ENCODE data around the gene CHD5.

CHD5 gene

GRCh38 chr1:6087958-6088357 lies 92.2 kb downstream of the CHD5 start:
- no peak for DNase-seq
- ATAC-seq (ENCODE audit: insufficient read depth, low read depth), result no peak
- H4K20me1 ChIP-seq (ENCODE audit: insufficient read depth, low read length), result peaks cover 3% of the 10 kb centered on the region; the same call in 1 of the 2 replicates

GRCh38 chr1:6087377-6087772 lies 92.7 kb downstream of the CHD5 start:
- H2AFZ ChIP-seq (ENCODE audit: low read depth, low read length), result no peak overlapping the region
- ATAC-seq (ENCODE audit: insufficient read depth, low read depth) (no peak), DNase-seq (no peak)
- H3K4me3 ChIP-seq (ENCODE audit: low read depth in 1 of 2, low read length in 2 of 2), result no peak overlapping the region
- H3K79me2 ChIP-seq (ENCODE audit: insufficient read depth, low read length), result no peaks in the 10 kb centered on the region
- H3K9ac ChIP-seq (ENCODE audit: low read depth, low read length), result no peak overlapping the region
- H3K36me3 ChIP-seq (ENCODE audit: insufficient read depth, low read length), result peaks cover 14% of the 10 kb centered on the region; the same call in 1 of the 2 replicates
- H3K27ac ChIP-seq (ENCODE audit: low read length), result no peak overlapping the region
- H3K27me3 ChIP-seq (ENCODE audit: insufficient read depth, low read length, poor library complexity), result no peaks in the 10 kb centered on the region
- TF ChIP-seq, protein P1, sequence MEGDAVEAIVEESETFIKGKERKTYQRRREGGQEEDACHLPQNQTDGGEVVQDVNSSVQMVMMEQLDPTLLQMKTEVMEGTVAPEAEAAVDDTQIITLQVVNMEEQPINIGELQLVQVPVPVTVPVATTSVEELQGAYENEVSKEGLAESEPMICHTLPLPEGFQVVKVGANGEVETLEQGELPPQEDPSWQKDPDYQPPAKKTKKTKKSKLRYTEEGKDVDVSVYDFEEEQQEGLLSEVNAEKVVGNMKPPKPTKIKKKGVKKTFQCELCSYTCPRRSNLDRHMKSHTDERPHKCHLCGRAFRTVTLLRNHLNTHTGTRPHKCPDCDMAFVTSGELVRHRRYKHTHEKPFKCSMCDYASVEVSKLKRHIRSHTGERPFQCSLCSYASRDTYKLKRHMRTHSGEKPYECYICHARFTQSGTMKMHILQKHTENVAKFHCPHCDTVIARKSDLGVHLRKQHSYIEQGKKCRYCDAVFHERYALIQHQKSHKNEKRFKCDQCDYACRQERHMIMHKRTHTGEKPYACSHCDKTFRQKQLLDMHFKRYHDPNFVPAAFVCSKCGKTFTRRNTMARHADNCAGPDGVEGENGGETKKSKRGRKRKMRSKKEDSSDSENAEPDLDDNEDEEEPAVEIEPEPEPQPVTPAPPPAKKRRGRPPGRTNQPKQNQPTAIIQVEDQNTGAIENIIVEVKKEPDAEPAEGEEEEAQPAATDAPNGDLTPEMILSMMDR (IDR thresholded peaks at IDR 0.05; ENCODE audit: borderline replicate concordance, extremely low read depth, low read length, poor library complexity, severe bottlenecking), result no peak
- no peak for TF ChIP-seq EZH2 (IDR thresholded peaks at IDR 0.05; ENCODE audit: borderline replicate concordance, low read depth, low read length, severe bottlenecking)
- H3K9me3 ChIP-seq (ENCODE audit: insufficient read depth, low read length, severe bottlenecking), result no peaks in the 10 kb centered on the region
- H4K20me1 ChIP-seq (ENCODE audit: insufficient read depth, low read length), result peaks cover 3% of the 10 kb centered on the region; the same call in 1 of the 2 replicates
- no peak overlapping the region for H3K4me2 ChIP-seq (ENCODE audit: insufficient read depth, low read length)
- no peaks in the 10 kb centered on the region for H3K4me1 ChIP-seq (ENCODE audit: insufficient read depth, low read length)

More at GRCh38 chr1:6087958-6088357, 92.2 kb downstream of the CHD5 start:
- no peak overlapping the region for H3K4me2 ChIP-seq (ENCODE audit: insufficient read depth, low read length)
- H3K27me3 ChIP-seq (ENCODE audit: insufficient read depth, low read length, poor library complexity), result no peaks in the 10 kb centered on the region
- H3K36me3 ChIP-seq (ENCODE audit: insufficient read depth, low read length), result peaks cover 12% of the 10 kb centered on the region; the same call in 1 of the 2 replicates
- no peaks in the 10 kb centered on the region for H3K79me2 ChIP-seq (ENCODE audit: insufficient read depth, low read length)
- no peak overlapping the region for H3K4me3 ChIP-seq (ENCODE audit: low read depth in 1 of 2, low read length in 2 of 2)
- no peaks in the 10 kb centered on the region for H3K9me3 ChIP-seq (ENCODE audit: insufficient read depth, low read length, severe bottlenecking)
- no peak overlapping the region for H3K27ac ChIP-seq (ENCODE audit: low read length)
- no peak overlapping the region for H2AFZ ChIP-seq (ENCODE audit: low read depth, low read length)
- no peak for TF ChIP-seq EZH2 (IDR thresholded peaks at IDR 0.05; ENCODE audit: borderline replicate concordance, low read depth, low read length, severe bottlenecking)
- TF ChIP-seq, protein P1 (IDR thresholded peaks at IDR 0.05; ENCODE audit: borderline replicate concordance, extremely low read depth, low read length, poor library complexity, severe bottlenecking), result no peak
- H3K9ac ChIP-seq (ENCODE audit: low read depth, low read length), result no peak overlapping the region
- H3K4me1 ChIP-seq (ENCODE audit: insufficient read depth, low read length), result no peaks in the 10 kb centered on the region

GRCh38 chr1:6086762-6087376 lies 93.3 kb downstream of the CHD5 start:
- H3K9me3 ChIP-seq (ENCODE audit: insufficient read depth, low read length, severe bottlenecking), result no peaks in the 10 kb centered on the region
- TF ChIP-seq, protein P1 (IDR thresholded peaks at IDR 0.05; ENCODE audit: borderline replicate concordance, extremely low read depth, low read length, poor library complexity, severe bottlenecking), result no peak
- H3K36me3 ChIP-seq (ENCODE audit: insufficient read depth, low read length), result peaks cover 20% of the 10 kb centered on the region; the same call in 1 of the 2 replicates
- no peak overlapping the region for H3K27ac ChIP-seq (ENCODE audit: low read length)
- no peaks in the 10 kb centered on the region for H3K4me1 ChIP-seq (ENCODE audit: insufficient read depth, low read length)
- H3K27me3 ChIP-seq (ENCODE audit: insufficient read depth, low read length, poor library complexity), result no peaks in the 10 kb centered on the region
- DNase-seq (no peak), ATAC-seq (ENCODE audit: insufficient read depth, low read depth) (no peak)
- H3K9ac ChIP-seq (ENCODE audit: low read depth, low read length), result no peak overlapping the region
- H3K79me2 ChIP-seq (ENCODE audit: insufficient read depth, low read length), result no peaks in the 10 kb centered on the region
- H3K4me3 ChIP-seq (ENCODE audit: low read depth in 1 of 2, low read length in 2 of 2), result no peak overlapping the region
- H3K4me2 ChIP-seq (ENCODE audit: insufficient read depth, low read length), result no peak overlapping the region
- no peak overlapping the region for H2AFZ ChIP-seq (ENCODE audit: low read depth, low read length)
- H4K20me1 ChIP-seq (ENCODE audit: insufficient read depth, low read length), result peaks cover 3% of the 10 kb centered on the region; the same call in 1 of the 2 replicates

All from DND-41 (cell line).